ENCODE data around the gene ATXN2. TPM values are rescaled to one million over a fixed set of nuclear protein-coding genes. Genes with fewer than 3 reads are reported as not detected.
"Not testable (repeated sequence)": the region's sequence is repeated elsewhere in the genome, so short reads cannot be mapped to it uniquely, and the experiment has no call there.

ATXN2 gene
- polyA plus RNA-seq, 1 donor = 50.2 TPM

- no peak for DNase-seq (ENCODE audit: low read depth)
Measured at GRCh38 chr12:111570084-111570961, 28.8 kb downstream of the ATXN2 start.

GRCh38 chr12:111569363-111570083 is 29.6 kb downstream of the ATXN2 start:
- DNase-seq (ENCODE audit: low read depth) = no peak

- DNase-seq (ENCODE audit: low read depth) = not testable (repeated sequence)
Measured at GRCh38 chr12:111560844-111561243, 38.3 kb downstream of the ATXN2 start.

- DNase-seq (ENCODE audit: low read depth) = no peak
Measured at GRCh38 chr12:111558107-111558376, 41.1 kb downstream of the ATXN2 start.

- DNase-seq (ENCODE audit: low read depth) = no peak
Measured at GRCh38 chr12:111557271-111558106, 41.6 kb downstream of the ATXN2 start.

GRCh38 chr12:111556676-111557075 is 42.4 kb downstream of the ATXN2 start:
- no peak for DNase-seq (ENCODE audit: low read depth)

- not testable (repeated sequence) for DNase-seq (ENCODE audit: low read depth)
Measured at GRCh38 chr12:111555313-111555712, 43.8 kb downstream of the ATXN2 start.

GRCh38 chr12:111546758-111547383 is 52.2 kb downstream of the ATXN2 start:
- DNase-seq (ENCODE audit: low read depth) = no peak

- no peak for DNase-seq (ENCODE audit: low read depth)
Measured at GRCh38 chr12:111546171-111546570, 52.9 kb downstream of the ATXN2 start.

GRCh38 chr12:111544032-111544431 is 55.1 kb downstream of the ATXN2 start:
- no peak for DNase-seq (ENCODE audit: low read depth)

GRCh38 chr12:111532751-111533150 is 66.4 kb downstream of the ATXN2 start:
- no peak for DNase-seq (ENCODE audit: low read depth)

GRCh38 chr12:111529424-111530368 is 69.4 kb downstream of the ATXN2 start:
- no peak for DNase-seq (ENCODE audit: low read depth)

- no peak for DNase-seq (ENCODE audit: low read depth)
Measured at GRCh38 chr12:111523587-111524167, 75.4 kb downstream of the ATXN2 start.

- no peak for DNase-seq (ENCODE audit: low read depth)
Measured at GRCh38 chr12:111521801-111522200, 77.3 kb downstream of the ATXN2 start.

GRCh38 chr12:111519937-111520336 is 79.2 kb downstream of the ATXN2 start:
- no peak for DNase-seq (ENCODE audit: low read depth)

- DNase-seq (ENCODE audit: low read depth) = no peak
Measured at GRCh38 chr12:111519083-111519482, 80.0 kb downstream of the ATXN2 start.

GRCh38 chr12:111507719-111508118 is 91.4 kb downstream of the ATXN2 start:
- DNase-seq (ENCODE audit: low read depth) = not testable (repeated sequence)

- DNase-seq (ENCODE audit: low read depth) = not testable (repeated sequence)
Measured at GRCh38 chr12:111507258-111507657, 91.9 kb downstream of the ATXN2 start.

- no peak for DNase-seq (ENCODE audit: low read depth)
Measured at GRCh38 chr12:111506260-111506659, 92.9 kb downstream of the ATXN2 start.

- DNase-seq (ENCODE audit: low read depth) = no peak
Measured at GRCh38 chr12:111505601-111506036, 93.5 kb downstream of the ATXN2 start.

All from forelimb muscle (tissue), 1 donor.